Tibial nerve (tissue), 4 donors: ENCODE measurements around the gene RAD51AP1. TPM values are rescaled to one million over a fixed set of nuclear protein-coding genes. Genes with fewer than 3 reads are reported as not detected.
"Not testable (repeated sequence)": the region's sequence is repeated elsewhere in the genome, so short reads cannot be mapped to it uniquely, and the experiment has no call there.

Experiments used
- DNase-seq, 2 donors: peaks; one replicate each; pipeline ENCODE4 v3.0.0-alpha.2; 2019; ENCODE audit warnings: low spot score in 2 of 2
- H3K27ac ChIP-seq, 4 donors: fragments of 200-600 bp; sonication (generic) in 3 of 4; one replicate each; pipeline ENCODE4 v1.5.1; 2017 to 2019; ENCODE audit warnings: mild to moderate bottlenecking in 1 of 4
- H3K27me3 ChIP-seq, 2 donors: fragments of 200-600 bp; sonication (generic) in 1 of 2; one replicate each; pipeline versions ENCODE4 v1.5.1 to v1.6.0; 2017 to 2019
- H3K36me3 ChIP-seq, 3 donors: fragments of 200-600 bp; sonication (generic); one replicate each; pipeline ENCODE4 v1.5.1; 2018 to 2019
- H3K4me1 ChIP-seq, 4 donors: fragments of 200-600 bp; sonication (generic) in 3 of 4; one replicate each; pipeline ENCODE4 v1.5.1; 2017 to 2019
- H3K4me3 ChIP-seq, 4 donors: fragments of 200-600 bp; sonication (generic) in 3 of 4; one replicate each; pipeline ENCODE4 v1.5.1; 2017 to 2019; ENCODE audit warnings: mild to moderate bottlenecking in 1 of 4, moderate library complexity in 1 of 4
- H3K9me3 ChIP-seq, 4 donors: fragments of 200-600 bp; sonication (generic) in 3 of 4; one replicate each; pipeline ENCODE4 v1.5.1; 2017 to 2019
- CTCF ChIP-seq, 5 experiments: fragments of 200-600 bp in 3 of 5; fragments of 450-650 bp in 2 of 5; sonication (generic) in 3 of 5; IDR thresholded peaks; one replicate each; pipeline ENCODE4 v1.5.1; 2016 to 2019; ENCODE audit warnings: antibody characterized with exemption in 5 of 5, mild to moderate bottlenecking in 3 of 5, moderate library complexity in 2 of 5
- EP300 ChIP-seq, 2 donors: sonication (generic); formaldehyde crosslinking; IDR thresholded peaks; one replicate each; pipeline ENCODE4 v1.6.1; 2017; ENCODE audit warnings: antibody characterized with exemption in 2 of 2, mild to moderate bottlenecking in 1 of 2
- POLR2A ChIP-seq, 2 donors: fragments of 450-650 bp; IDR thresholded peaks; one replicate each; pipeline ENCODE4 v1.6.1; 2017; ENCODE audit warnings: antibody characterized with exemption in 2 of 2, mild to moderate bottlenecking in 2 of 2, moderate library complexity in 2 of 2
- WGBS, 2 donors: methylation state at CpG; one replicate each; pipeline ENCODE4 v1.1.5; 2018; 5-methylcytosine and 5-hydroxymethylcytosine counted together
- total RNA-seq, 4 donors: library from RNA; depleted of rRNA; stranded (reverse); fragments of >200 nt; gene quantifications; one replicate each; pipeline ENCODE4 v1.1.0, GENCODE V29; 2016

The RAD51AP1 gene
- total RNA-seq, 4 donors from 2014 or later = 0.44 to 4.8 (median 1.6) TPM

- no peak for DNase-seq
- no peak overlapping the region for H3K4me3 ChIP-seq
- WGBS, 2 donors = 93 to 100% methylated on average over 1 of the region's 1 CpG
- H3K9me3 ChIP-seq = no peaks in the 10 kb centered on the region
- no peaks in the 10 kb centered on the region for H3K27me3 ChIP-seq
- no peak overlapping the region for H3K27ac ChIP-seq
- TF ChIP-seq CTCF (IDR thresholded peaks at IDR 0.05) = no peak
- no peak for TF ChIP-seq POLR2A (IDR thresholded peaks at IDR 0.05)
- no peak for TF ChIP-seq EP300 (IDR thresholded peaks at IDR 0.05)
- H3K36me3 ChIP-seq = peaks cover 2 to 89% (median 15%) of the 10 kb centered on the region in 3 donors
- no peaks in the 10 kb centered on the region for H3K4me1 ChIP-seq
Observed at GRCh38 chr12:4499186-4499585, 39.5 kb upstream of the RAD51AP1 start.

GRCh38 chr12:4505376-4505986, 33.2 kb upstream of the RAD51AP1 start:
- Histone ChIP-seq H3K27ac (no peak overlapping the region), H3K4me1 (no peaks in the 10 kb centered on the region), H3K9me3 (no peaks in the 10 kb centered on the region), H3K4me3 (no peak overlapping the region), H3K36me3 (peaks cover 0 to 56% (median 0%) of the 10 kb centered on the region in 3 donors), H3K27me3 (no peaks in the 10 kb centered on the region)
- DNase-seq = no peak
- WGBS, 2 donors = 94 to 98% methylated on average over 1 of the region's 1 CpG
- TF ChIP-seq POLR2A (IDR thresholded peaks at IDR 0.05) = no peak
- no peak for TF ChIP-seq EP300 (IDR thresholded peaks at IDR 0.05)
- no peak for TF ChIP-seq CTCF (IDR thresholded peaks at IDR 0.05)

DNA sequence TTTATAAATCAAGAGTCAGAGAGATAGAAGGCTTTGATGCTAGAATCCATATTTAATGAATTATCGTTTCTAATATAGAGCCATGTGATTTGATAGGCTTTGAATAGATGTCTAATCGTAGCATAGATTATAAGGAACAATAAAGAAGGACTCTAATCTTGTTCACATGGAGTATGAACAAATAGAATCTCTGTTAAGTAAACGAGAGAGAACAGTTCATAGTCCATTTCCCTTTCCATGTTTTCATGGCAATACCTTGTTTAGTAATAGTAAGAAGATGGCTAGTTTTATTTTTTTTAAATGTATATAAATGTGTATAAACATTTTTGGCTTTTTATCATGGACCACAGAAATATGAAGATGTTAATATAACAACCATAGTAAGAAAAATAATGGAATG, 32.3 kb upstream of the RAD51AP1 start:
- H3K9me3 ChIP-seq = no peaks in the 10 kb centered on the region
- no peak overlapping the region for H3K4me3 ChIP-seq
- no peak for DNase-seq
- no peak overlapping the region for H3K27ac ChIP-seq
- no peaks in the 10 kb centered on the region for H3K27me3 ChIP-seq
- no peaks in the 10 kb centered on the region for H3K4me1 ChIP-seq
- TF ChIP-seq POLR2A (IDR thresholded peaks at IDR 0.05) = no peak
- TF ChIP-seq CTCF (IDR thresholded peaks at IDR 0.05) = no peak
- TF ChIP-seq EP300 (IDR thresholded peaks at IDR 0.05) = no peak
- 84 to 86% methylated on average over 3 of the region's 3 CpGs for WGBS, 2 donors
- H3K36me3 ChIP-seq = peaks cover 0 to 46% (median 0%) of the 10 kb centered on the region in 3 donors

DNA sequence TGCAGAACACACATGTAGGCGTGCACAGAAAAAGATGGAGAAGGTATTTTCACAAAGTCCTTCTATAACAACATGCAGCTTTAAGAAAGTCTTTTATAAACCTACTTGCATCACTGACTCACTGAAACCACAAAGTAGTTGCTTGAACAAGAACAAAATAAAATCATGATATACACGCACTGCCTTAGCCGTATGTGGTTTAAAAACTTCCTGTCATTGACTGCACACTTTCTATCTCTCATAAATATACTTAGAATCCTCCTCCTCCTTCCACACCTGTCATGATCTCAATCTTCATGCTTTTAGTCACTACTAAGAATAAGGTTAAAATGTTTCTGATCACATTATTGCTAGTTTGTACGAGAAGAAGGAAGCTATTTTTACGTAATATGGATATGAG, 31.8 kb upstream of the RAD51AP1 start:
- WGBS, 2 donors = 90 to 93% methylated on average over 5 of the region's 5 CpGs
- TF ChIP-seq POLR2A (IDR thresholded peaks at IDR 0.05) = no peak
- TF ChIP-seq CTCF (IDR thresholded peaks at IDR 0.05) = no peak
- no peak for TF ChIP-seq EP300 (IDR thresholded peaks at IDR 0.05)
- DNase-seq = no peak
- Histone ChIP-seq H3K27ac (no peak overlapping the region), H3K27me3 (no peaks in the 10 kb centered on the region), H3K9me3 (no peaks in the 10 kb centered on the region), H3K4me1 (no peaks in the 10 kb centered on the region), H3K4me3 (no peak overlapping the region), H3K36me3 (peaks cover 0 to 42% (median 0%) of the 10 kb centered on the region in 3 donors)

DNA sequence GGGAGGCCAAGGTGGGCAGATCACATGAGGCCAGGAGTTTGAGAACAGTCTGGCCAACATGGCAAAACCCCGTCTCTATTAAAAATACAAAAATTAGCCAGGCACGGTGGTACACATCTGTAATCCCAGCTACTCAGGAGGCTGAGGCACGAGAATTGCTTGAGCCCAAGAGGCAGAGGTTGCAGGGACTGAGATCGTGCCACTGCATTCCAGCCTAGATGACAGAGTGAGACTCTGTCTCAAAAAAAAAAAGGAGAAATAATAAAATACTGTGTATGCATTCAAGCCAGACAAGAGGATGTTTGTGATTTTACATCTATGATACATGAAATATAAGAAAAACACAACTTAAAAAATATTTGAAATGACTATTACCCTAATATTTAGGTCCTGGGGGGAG, 30.2 kb upstream of the RAD51AP1 start:
- 77 to 78% methylated on average over 4 of the region's 4 CpGs for WGBS, 2 donors
- not testable (repeated sequence) for H3K4me3 ChIP-seq, H3K27me3 ChIP-seq, DNase-seq, H3K9me3 ChIP-seq, H3K27ac ChIP-seq, H3K4me1 ChIP-seq
- H3K36me3 ChIP-seq = peaks cover 0 to 28% (median 0%) of the 10 kb centered on the region in 3 donors

DNA sequence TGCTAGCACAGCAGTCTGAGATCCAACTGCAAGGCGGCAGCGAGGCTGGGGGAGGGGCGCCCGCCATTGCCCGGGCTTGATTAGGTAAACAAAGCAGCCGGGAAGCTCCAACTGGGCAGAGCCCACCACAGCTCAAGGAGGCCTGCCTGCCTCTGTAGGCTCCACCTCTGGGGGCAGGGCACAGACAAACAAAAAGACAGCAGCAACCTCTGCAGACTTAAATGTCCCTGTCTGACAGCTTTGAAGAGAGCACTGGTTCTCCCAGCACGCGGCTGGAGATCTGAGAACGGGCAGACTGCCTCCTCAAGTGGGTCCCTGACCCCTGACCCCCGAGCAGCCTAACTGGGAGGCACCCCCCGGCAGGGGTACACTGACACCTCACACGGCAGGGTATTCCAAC, 29.4 kb upstream of the RAD51AP1 start:
- H3K9me3 ChIP-seq, H3K4me1 ChIP-seq, H3K27ac ChIP-seq, H3K4me3 ChIP-seq, H3K27me3 ChIP-seq, DNase-seq: not testable (repeated sequence)
- 59 to 65% methylated on average over 5 to 6 of the region's 12 CpGs for WGBS, 2 donors
- peaks cover 0 to 21% (median 0%) of the 10 kb centered on the region in 3 donors for H3K36me3 ChIP-seq
